Measurements from ENCODE around the gene IHH. TPM values are rescaled to one million over a fixed set of nuclear protein-coding genes. Genes with fewer than 3 reads are reported as not detected.

Gene IHH
- polyA plus RNA-seq, 1 of the 3 experiments (the other 2 are of a cell fraction) = 0.03 TPM

DNA sequence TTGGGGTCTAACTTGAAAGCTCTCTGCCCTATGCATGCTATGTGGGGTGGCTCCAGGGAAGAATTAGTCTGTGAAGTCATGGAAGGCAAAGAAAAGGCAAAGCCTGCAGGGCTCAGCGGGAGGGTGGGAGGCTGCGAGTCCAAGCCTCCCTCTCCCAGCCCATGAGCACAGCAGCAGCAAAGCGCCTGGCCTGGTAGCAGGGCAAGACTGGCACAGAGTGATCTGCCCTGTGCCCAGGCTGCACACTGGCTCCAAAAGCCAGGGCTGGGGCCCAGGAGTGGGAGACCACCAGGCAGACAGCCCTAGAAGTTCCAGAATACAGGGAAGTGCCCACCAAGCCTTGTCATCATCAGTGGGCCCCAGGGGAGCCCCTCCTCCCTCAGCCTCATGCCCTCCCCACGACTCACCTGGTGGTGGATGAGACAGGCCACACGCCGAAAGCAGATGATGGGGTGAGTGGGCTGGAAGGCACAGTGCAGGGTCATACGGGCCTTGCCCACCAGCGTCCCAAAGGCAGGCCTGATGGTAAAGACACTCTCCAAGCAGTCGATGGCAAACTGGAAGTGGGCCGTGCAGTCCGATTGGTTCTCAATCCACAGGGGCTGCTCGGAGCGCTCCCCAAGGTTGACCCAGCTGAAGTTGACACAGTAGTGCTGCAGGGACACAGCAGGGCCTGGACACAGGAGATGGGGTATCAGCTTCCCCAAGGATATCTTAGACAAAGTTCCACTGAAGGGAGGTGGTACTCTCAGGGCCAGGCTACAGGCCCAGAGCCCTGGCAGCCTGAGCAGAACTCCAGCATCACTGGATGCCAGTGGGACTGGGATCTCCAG lies 31.5 kb downstream of the IHH start:
- Histone ChIP-seq H4K20me1 (ENCODE audit: insufficient read depth) (no peaks in the 10 kb centered on the region), H3K4me2 (no peak overlapping the region), H3F3A (replicated peaks; ENCODE audit: insufficient read depth) (no peaks in the 10 kb centered on the region), H3K9me2 (no peaks in the 10 kb centered on the region), H3K79me2 (ENCODE audit: insufficient read depth) (no peaks in the 10 kb centered on the region), H3K4me1 (ENCODE audit: control insufficient read depth in 1 of 2, insufficient read depth in 2 of 2, low read depth in 1 of 2, low read length in 1 of 2) (peaks cover 0 to 5% of the 10 kb centered on the region in 2 experiments; a peak in 1 of 4 replicates), H3K27me3 (ENCODE audit: insufficient read depth) (peaks cover 18% of the 10 kb centered on the region; the same call in 1 of the 2 replicates), H3K36me3 (replicated peaks in 1 of 2; ENCODE audit: control insufficient read depth in 1 of 2, insufficient read depth in 2 of 2, low read length in 1 of 2) (no peaks in the 10 kb centered on the region), H2AFZ (ENCODE audit: low read depth) (no peak overlapping the region), H3K27ac (ENCODE audit: low read depth in 2 of 2, low read length in 1 of 2) (no peak overlapping the region), H3K4me3 (ENCODE audit: low read depth in 2 of 2, low read length in 1 of 2) (peak overlapping the region in 1 of 2 experiments; percentile 49; a peak in 1 of 4 replicates), H3K9ac (no peak overlapping the region), H3K9me3 (no peaks in the 10 kb centered on the region)
- TF ChIP-seq SMC3 (IDR thresholded peaks at IDR 0.05; ENCODE audit: low read depth, low read length) (no peak), ELF1 (IDR thresholded peaks at IDR 0.05) (no peak), JUND (IDR thresholded peaks at IDR 0.05) (no peak), MXI1 (IDR thresholded peaks at IDR 0.05; ENCODE audit: low read depth, low read length) (no peak), EZH2phosphoT487 (IDR thresholded peaks at IDR 0.05; ENCODE audit: borderline replicate concordance, low read depth) (no peak)
- TF ChIP-seq, protein P1, sequence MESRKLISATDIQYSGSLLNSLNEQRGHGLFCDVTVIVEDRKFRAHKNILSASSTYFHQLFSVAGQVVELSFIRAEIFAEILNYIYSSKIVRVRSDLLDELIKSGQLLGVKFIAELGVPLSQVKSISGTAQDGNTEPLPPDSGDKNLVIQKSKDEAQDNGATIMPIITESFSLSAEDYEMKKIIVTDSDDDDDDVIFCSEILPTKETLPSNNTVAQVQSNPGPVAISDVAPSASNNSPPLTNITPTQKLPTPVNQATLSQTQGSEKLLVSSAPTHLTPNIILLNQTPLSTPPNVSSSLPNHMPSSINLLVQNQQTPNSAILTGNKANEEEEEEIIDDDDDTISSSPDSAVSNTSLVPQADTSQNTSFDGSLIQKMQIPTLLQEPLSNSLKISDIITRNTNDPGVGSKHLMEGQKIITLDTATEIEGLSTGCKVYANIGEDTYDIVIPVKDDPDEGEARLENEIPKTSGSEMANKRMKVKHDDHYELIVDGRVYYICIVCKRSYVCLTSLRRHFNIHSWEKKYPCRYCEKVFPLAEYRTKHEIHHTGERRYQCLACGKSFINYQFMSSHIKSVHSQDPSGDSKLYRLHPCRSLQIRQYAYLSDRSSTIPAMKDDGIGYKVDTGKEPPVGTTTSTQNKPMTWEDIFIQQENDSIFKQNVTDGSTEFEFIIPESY (IDR thresholded peaks at IDR 0.05; ENCODE audit: borderline replicate concordance, low read depth) = no peak
- TF ChIP-seq, protein P2, sequence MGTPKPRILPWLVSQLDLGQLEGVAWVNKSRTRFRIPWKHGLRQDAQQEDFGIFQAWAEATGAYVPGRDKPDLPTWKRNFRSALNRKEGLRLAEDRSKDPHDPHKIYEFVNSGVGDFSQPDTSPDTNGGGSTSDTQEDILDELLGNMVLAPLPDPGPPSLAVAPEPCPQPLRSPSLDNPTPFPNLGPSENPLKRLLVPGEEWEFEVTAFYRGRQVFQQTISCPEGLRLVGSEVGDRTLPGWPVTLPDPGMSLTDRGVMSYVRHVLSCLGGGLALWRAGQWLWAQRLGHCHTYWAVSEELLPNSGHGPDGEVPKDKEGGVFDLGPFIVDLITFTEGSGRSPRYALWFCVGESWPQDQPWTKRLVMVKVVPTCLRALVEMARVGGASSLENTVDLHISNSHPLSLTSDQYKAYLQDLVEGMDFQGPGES (IDR thresholded peaks at IDR 0.05; ENCODE audit: low read depth, low read length) = no peak
- ChIA-PET POLR2A (interaction anchor here (1.0 to 1.7 kb wide), 3 partner anchors 31 to 90 kb away, joined by 3 to 5 read pairs (median 4); no protein-coding TSS in a partner anchor), CTCF (interaction anchor here (0.6 to 10.9 kb wide), 66 partner anchors 10 to 343 kb away, joined by 3 to 238 read pairs (median 6); partner anchors contain the start of genes CFAP65, FEV, IHH and NHEJ1)
- no peak for DNase-seq
- WGBS (ENCODE audit: low lambda C conversion rate) = 95% methylated on average over 4 of the region's 13 CpGs

DNA sequence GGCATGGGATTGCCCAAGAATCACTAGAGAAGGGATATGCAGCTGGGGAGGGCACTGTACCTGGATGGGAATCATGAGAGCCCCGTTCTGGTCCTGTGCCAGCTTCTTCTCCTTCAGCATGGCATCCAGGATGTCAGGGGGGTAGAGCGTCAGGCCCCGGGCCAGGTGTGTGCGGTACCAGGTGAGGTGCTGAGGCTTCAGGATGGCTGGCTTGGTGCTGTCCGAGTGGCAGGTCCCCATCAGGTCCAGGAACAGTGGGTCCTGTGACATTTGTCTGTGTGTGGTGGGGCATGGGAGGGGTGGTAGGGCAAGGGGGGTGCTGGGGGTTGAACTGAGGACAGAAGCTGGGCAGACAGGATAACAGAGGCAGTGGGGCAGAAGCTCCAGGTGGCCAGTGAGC lies 32.6 kb downstream of the IHH start:
- no peak for DNase-seq
- TF ChIP-seq RCOR1 (IDR thresholded peaks at IDR 0.05; ENCODE audit: low read length) (no peak), POLR2AphosphoS5 (IDR thresholded peaks at IDR 0.05; ENCODE audit: low read depth, low read length) (no peak), TAF1 (IDR thresholded peaks at IDR 0.05; ENCODE audit: borderline replicate concordance, low read depth, low read length) (no peak)
- TF ChIP-seq, protein P3, sequence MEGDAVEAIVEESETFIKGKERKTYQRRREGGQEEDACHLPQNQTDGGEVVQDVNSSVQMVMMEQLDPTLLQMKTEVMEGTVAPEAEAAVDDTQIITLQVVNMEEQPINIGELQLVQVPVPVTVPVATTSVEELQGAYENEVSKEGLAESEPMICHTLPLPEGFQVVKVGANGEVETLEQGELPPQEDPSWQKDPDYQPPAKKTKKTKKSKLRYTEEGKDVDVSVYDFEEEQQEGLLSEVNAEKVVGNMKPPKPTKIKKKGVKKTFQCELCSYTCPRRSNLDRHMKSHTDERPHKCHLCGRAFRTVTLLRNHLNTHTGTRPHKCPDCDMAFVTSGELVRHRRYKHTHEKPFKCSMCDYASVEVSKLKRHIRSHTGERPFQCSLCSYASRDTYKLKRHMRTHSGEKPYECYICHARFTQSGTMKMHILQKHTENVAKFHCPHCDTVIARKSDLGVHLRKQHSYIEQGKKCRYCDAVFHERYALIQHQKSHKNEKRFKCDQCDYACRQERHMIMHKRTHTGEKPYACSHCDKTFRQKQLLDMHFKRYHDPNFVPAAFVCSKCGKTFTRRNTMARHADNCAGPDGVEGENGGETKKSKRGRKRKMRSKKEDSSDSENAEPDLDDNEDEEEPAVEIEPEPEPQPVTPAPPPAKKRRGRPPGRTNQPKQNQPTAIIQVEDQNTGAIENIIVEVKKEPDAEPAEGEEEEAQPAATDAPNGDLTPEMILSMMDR (IDR thresholded peaks at IDR 0.05) = no peak
- TF ChIP-seq, protein P4, sequence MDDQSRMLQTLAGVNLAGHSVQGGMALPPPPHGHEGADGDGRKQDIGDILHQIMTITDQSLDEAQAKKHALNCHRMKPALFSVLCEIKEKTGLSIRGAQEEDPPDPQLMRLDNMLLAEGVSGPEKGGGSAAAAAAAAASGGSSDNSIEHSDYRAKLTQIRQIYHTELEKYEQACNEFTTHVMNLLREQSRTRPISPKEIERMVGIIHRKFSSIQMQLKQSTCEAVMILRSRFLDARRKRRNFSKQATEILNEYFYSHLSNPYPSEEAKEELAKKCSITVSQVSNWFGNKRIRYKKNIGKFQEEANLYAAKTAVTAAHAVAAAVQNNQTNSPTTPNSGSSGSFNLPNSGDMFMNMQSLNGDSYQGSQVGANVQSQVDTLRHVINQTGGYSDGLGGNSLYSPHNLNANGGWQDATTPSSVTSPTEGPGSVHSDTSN (IDR thresholded peaks at IDR 0.05) = no peak
- ChIA-PET POLR2A (no interaction called here), CTCF (interaction anchor here (1.0 to 10.9 kb wide), 16 partner anchors 11 to 176 kb away, joined by 3 to 238 read pairs (median 25); partner anchors contain the start of genes CFAP65, FEV, IHH and NHEJ1)
- no peaks in the 10 kb centered on the region for H3K79me2 ChIP-seq (ENCODE audit: insufficient read depth)
- H3K36me3 ChIP-seq (replicated peaks in 1 of 2; ENCODE audit: control insufficient read depth in 1 of 2, insufficient read depth in 2 of 2, low read length in 1 of 2) = no peaks in the 10 kb centered on the region
- no peaks in the 10 kb centered on the region for H3K9me2 ChIP-seq
- H3K27ac ChIP-seq (ENCODE audit: low read depth in 2 of 2, low read length in 1 of 2) = no peak overlapping the region
- H3K9ac ChIP-seq = no peak overlapping the region
- H3F3A ChIP-seq (replicated peaks; ENCODE audit: insufficient read depth) = no peaks in the 10 kb centered on the region
- no peak overlapping the region for H3K4me2 ChIP-seq
- H3K27me3 ChIP-seq (ENCODE audit: insufficient read depth) = peaks cover 18% of the 10 kb centered on the region; the same call in 1 of the 2 replicates
- WGBS (ENCODE audit: low lambda C conversion rate) = 20% methylated on average over 1 of the region's 5 CpGs
- no peak overlapping the region for H2AFZ ChIP-seq (ENCODE audit: low read depth)
- no peaks in the 10 kb centered on the region for H4K20me1 ChIP-seq (ENCODE audit: insufficient read depth)
- H3K9me3 ChIP-seq = no peaks in the 10 kb centered on the region
- H3K4me3 ChIP-seq (ENCODE audit: low read depth in 2 of 2, low read length in 1 of 2) = no peak overlapping the region
- H3K4me1 ChIP-seq (ENCODE audit: control insufficient read depth in 1 of 2, insufficient read depth in 2 of 2, low read depth in 1 of 2, low read length in 1 of 2) = peaks cover 0 to 5% of the 10 kb centered on the region in 2 experiments; a peak in 1 of 4 replicates
